SJCRH30 (cell line): ENCODE results near the gene FRAS1. TPM values are rescaled to one million over a fixed set of nuclear protein-coding genes. Genes with fewer than 3 reads are reported as not detected.
A peak's percentile ranks its signal among the peaks of the same experiment; 100 is the strongest.
"Not testable (repeated sequence)": the region's sequence is repeated elsewhere in the genome, so short reads cannot be mapped to it uniquely, and the experiment has no call there.

Experiments used
- DNase-seq, 2 experiments: peaks; one replicate each; pipeline ENCODE4 v3.0.0-alpha.2; 2015 to 2020
- H3K27ac ChIP-seq: fragments of 250-450 bp; sonication (Bioruptor Pico); 2 replicates; pipeline ENCODE4 v1.5.1; 2020; ENCODE audit warnings: mild to moderate bottlenecking, moderate library complexity
- H3K27me3 ChIP-seq: fragments of 250-450 bp; sonication (Bioruptor Pico); 2 replicates; pipeline ENCODE4 v1.5.1; 2020; ENCODE audit warnings: mild to moderate bottlenecking, moderate library complexity
- H3K36me3 ChIP-seq: fragments of 250-450 bp; sonication (Bioruptor Pico); 2 replicates; pipeline ENCODE4 v1.5.1; 2020; ENCODE audit warnings: mild to moderate bottlenecking, moderate library complexity
- H3K4me1 ChIP-seq: fragments of 250-450 bp; sonication (Bioruptor Pico); 2 replicates; pipeline ENCODE4 v1.5.1; 2020; ENCODE audit warnings: mild to moderate bottlenecking, moderate library complexity
- H3K4me3 ChIP-seq: fragments of 250-450 bp; sonication (Bioruptor Pico); 2 replicates; pipeline ENCODE4 v1.5.1; 2020; ENCODE audit warnings: mild to moderate bottlenecking, moderate library complexity
- H3K9me3 ChIP-seq: fragments of 250-450 bp; sonication (Bioruptor Pico); replicated peaks from 2 replicates; pipeline ENCODE4 v1.5.1; 2020; ENCODE audit warnings: mild to moderate bottlenecking, moderate library complexity
- total RNA-seq: library from RNA; depleted of rRNA; stranded (reverse); fragments of >200 nt; shearing (Covaris generic); gene quantifications from 2 replicates; pipeline ENCODE4 v1.2.3, GENCODE V29; 2014

FRAS1 gene
- total RNA-seq, 1 experiment from 2014 or later: 32.8 TPM

GRCh38 chr4:78480286-78480685, 423.2 kb downstream of the FRAS1 start:
- H3K36me3 ChIP-seq: peaks cover 38% of the 10 kb centered on the region
- H3K9me3 ChIP-seq: no peaks in the 10 kb centered on the region
- no peak for DNase-seq
- H3K27me3 ChIP-seq: no peaks in the 10 kb centered on the region
- H3K4me3 ChIP-seq: no peak overlapping the region
- H3K4me1 ChIP-seq: no peaks in the 10 kb centered on the region
- H3K27ac ChIP-seq: no peak overlapping the region

- H3K4me3 ChIP-seq: no peak overlapping the region
Measured at GRCh38 chr4:78481180-78481579, 424.1 kb downstream of the FRAS1 start.

GRCh38 chr4:78482281-78482680, 425.2 kb downstream of the FRAS1 start:
- Histone ChIP-seq H3K4me3 (no peak overlapping the region), H3K27ac (no peak overlapping the region), H3K27me3 (no peaks in the 10 kb centered on the region), H3K4me1 (no peaks in the 10 kb centered on the region), H3K36me3 (peaks cover 31% of the 10 kb centered on the region), H3K9me3 (no peaks in the 10 kb centered on the region; the same call in 1 of the 2 replicates)
- no peak for DNase-seq

More at GRCh38 chr4:78481180-78481579, 424.1 kb downstream of the FRAS1 start:
- H3K4me1 ChIP-seq: no peaks in the 10 kb centered on the region
- H3K36me3 ChIP-seq: peaks cover 34% of the 10 kb centered on the region
- H3K27me3 ChIP-seq: no peaks in the 10 kb centered on the region
- no peak overlapping the region for H3K27ac ChIP-seq
- H3K9me3 ChIP-seq: no peaks in the 10 kb centered on the region; the same call in 1 of the 2 replicates
- no peak for DNase-seq

GRCh38 chr4:78483811-78484210, 426.7 kb downstream of the FRAS1 start:
- Histone ChIP-seq H3K27me3 (no peaks in the 10 kb centered on the region), H3K36me3 (peaks cover 18% of the 10 kb centered on the region), H3K4me3 (no peak overlapping the region), H3K9me3 (no peaks in the 10 kb centered on the region; the same call in 1 of the 2 replicates), H3K4me1 (no peaks in the 10 kb centered on the region), H3K27ac (no peak overlapping the region)
- DNase-seq: no peak

GRCh38 chr4:78484574-78484973, 427.5 kb downstream of the FRAS1 start:
- Histone ChIP-seq H3K4me3 (no peak overlapping the region), H3K27ac (no peak overlapping the region), H3K27me3 (no peaks in the 10 kb centered on the region), H3K4me1 (no peaks in the 10 kb centered on the region), H3K36me3 (peaks cover 17% of the 10 kb centered on the region), H3K9me3 (no peaks in the 10 kb centered on the region; the same call in 1 of the 2 replicates)
- no peak for DNase-seq

GRCh38 chr4:78493731-78494130, 436.6 kb downstream of the FRAS1 start:
- Histone ChIP-seq H3K27ac (no peak overlapping the region), H3K36me3 (peaks cover 5% of the 10 kb centered on the region; the same call in 1 of the 2 replicates), H3K27me3 (no peaks in the 10 kb centered on the region), H3K9me3 (no peaks in the 10 kb centered on the region), H3K4me1 (peaks cover 3% of the 10 kb centered on the region; the same call in 1 of the 2 replicates), H3K4me3 (no peak overlapping the region)
- no peak for DNase-seq

GRCh38 chr4:78496021-78496643, 439.0 kb downstream of the FRAS1 start:
- Histone ChIP-seq H3K36me3 (peaks cover 5% of the 10 kb centered on the region; the same call in 1 of the 2 replicates), H3K4me3 (no peak overlapping the region), H3K9me3 (no peaks in the 10 kb centered on the region), H3K4me1 (peaks cover 3% of the 10 kb centered on the region; the same call in 1 of the 2 replicates), H3K27ac (no peak overlapping the region), H3K27me3 (no peaks in the 10 kb centered on the region)
- DNase-seq: no peak

GRCh38 chr4:78506260-78506659, 449.1 kb downstream of the FRAS1 start:
- not testable (repeated sequence) for H3K4me3 ChIP-seq, DNase-seq, H3K9me3 ChIP-seq

GRCh38 chr4:78509043-78509442, 451.9 kb downstream of the FRAS1 start:
- DNase-seq: no peak
- Histone ChIP-seq H3K36me3 (peaks cover 19% of the 10 kb centered on the region), H3K27me3 (no peaks in the 10 kb centered on the region), H3K4me1 (no peaks in the 10 kb centered on the region), H3K4me3 (no peak overlapping the region), H3K9me3 (no peaks in the 10 kb centered on the region), H3K27ac (no peak overlapping the region)

More at GRCh38 chr4:78506260-78506659, 449.1 kb downstream of the FRAS1 start:
- not testable (repeated sequence) for H3K4me1 ChIP-seq, H3K27ac ChIP-seq, H3K27me3 ChIP-seq
- peaks cover 19% of the 10 kb centered on the region for H3K36me3 ChIP-seq

- no peak overlapping the region for H3K4me3 ChIP-seq
- no peaks in the 10 kb centered on the region for H3K9me3 ChIP-seq
- peaks cover 19% of the 10 kb centered on the region for H3K36me3 ChIP-seq
- H3K27me3 ChIP-seq: no peaks in the 10 kb centered on the region
- no peak overlapping the region for H3K27ac ChIP-seq
- DNase-seq: no peak
- no peaks in the 10 kb centered on the region for H3K4me1 ChIP-seq
Measured at GRCh38 chr4:78510108-78510507, 453.0 kb downstream of the FRAS1 start.

GRCh38 chr4:78510681-78511080, 453.6 kb downstream of the FRAS1 start:
- DNase-seq: no peak
- Histone ChIP-seq H3K27me3 (no peaks in the 10 kb centered on the region), H3K36me3 (peaks cover 19% of the 10 kb centered on the region), H3K27ac (no peak overlapping the region), H3K4me3 (no peak overlapping the region), H3K9me3 (no peaks in the 10 kb centered on the region), H3K4me1 (no peaks in the 10 kb centered on the region)

- no peak overlapping the region for H3K27ac ChIP-seq
- DNase-seq: no peak
- H3K9me3 ChIP-seq: no peaks in the 10 kb centered on the region
- no peaks in the 10 kb centered on the region for H3K27me3 ChIP-seq
- H3K4me3 ChIP-seq: no peak overlapping the region
- H3K4me1 ChIP-seq: no peaks in the 10 kb centered on the region
- peaks cover 11% of the 10 kb centered on the region for H3K36me3 ChIP-seq
Measured at GRCh38 chr4:78512357-78512920, 455.3 kb downstream of the FRAS1 start.

GRCh38 chr4:78513411-78513975, 456.4 kb downstream of the FRAS1 start:
- no peak for DNase-seq
- Histone ChIP-seq H3K9me3 (no peaks in the 10 kb centered on the region), H3K4me1 (no peaks in the 10 kb centered on the region), H3K4me3 (no peak overlapping the region), H3K27ac (no peak overlapping the region), H3K36me3 (peaks cover 7% of the 10 kb centered on the region), H3K27me3 (no peaks in the 10 kb centered on the region)

GRCh38 chr4:78517050-78517652, 460.0 kb downstream of the FRAS1 start:
- H3K4me1 ChIP-seq: no peaks in the 10 kb centered on the region
- peak in 1 of 2 experiments; percentile 77 for DNase-seq
- H3K4me3 ChIP-seq: no peak overlapping the region
- H3K36me3 ChIP-seq: peaks cover 5% of the 10 kb centered on the region; the same call in 1 of the 2 replicates
- H3K27me3 ChIP-seq: no peaks in the 10 kb centered on the region
- no peak overlapping the region for H3K27ac ChIP-seq
- no peaks in the 10 kb centered on the region for H3K9me3 ChIP-seq

- Histone ChIP-seq H3K9me3 (no peaks in the 10 kb centered on the region), H3K36me3 (peaks cover 5% of the 10 kb centered on the region; the same call in 1 of the 2 replicates), H3K27me3 (no peaks in the 10 kb centered on the region), H3K4me3 (no peak overlapping the region), H3K27ac (no peak overlapping the region), H3K4me1 (no peaks in the 10 kb centered on the region)
- no peak for DNase-seq
Measured at GRCh38 chr4:78518561-78518960, 461.4 kb downstream of the FRAS1 start.
